Measurements from ENCODE around the gene ZAR1L. TPM values are rescaled to one million over a fixed set of nuclear protein-coding genes. Genes with fewer than 3 reads are reported as not detected.
"Not testable (repeated sequence)": the region's sequence is repeated elsewhere in the genome, so short reads cannot be mapped to it uniquely, and the experiment has no call there.

ZAR1L gene, protein sequence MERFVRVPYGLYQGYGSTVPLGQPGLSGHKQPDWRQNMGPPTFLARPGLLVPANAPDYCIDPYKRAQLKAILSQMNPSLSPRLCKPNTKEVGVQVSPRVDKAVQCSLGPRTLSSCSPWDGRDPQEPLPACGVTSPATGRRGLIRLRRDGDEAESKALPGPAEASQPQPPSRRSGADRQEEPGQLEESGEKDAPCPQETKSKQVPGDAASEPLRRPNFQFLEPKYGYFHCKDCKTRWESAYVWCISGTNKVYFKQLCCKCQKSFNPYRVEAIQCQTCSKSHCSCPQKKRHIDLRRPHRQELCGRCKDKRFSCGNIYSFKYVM
- not detected for total RNA-seq

DNA sequence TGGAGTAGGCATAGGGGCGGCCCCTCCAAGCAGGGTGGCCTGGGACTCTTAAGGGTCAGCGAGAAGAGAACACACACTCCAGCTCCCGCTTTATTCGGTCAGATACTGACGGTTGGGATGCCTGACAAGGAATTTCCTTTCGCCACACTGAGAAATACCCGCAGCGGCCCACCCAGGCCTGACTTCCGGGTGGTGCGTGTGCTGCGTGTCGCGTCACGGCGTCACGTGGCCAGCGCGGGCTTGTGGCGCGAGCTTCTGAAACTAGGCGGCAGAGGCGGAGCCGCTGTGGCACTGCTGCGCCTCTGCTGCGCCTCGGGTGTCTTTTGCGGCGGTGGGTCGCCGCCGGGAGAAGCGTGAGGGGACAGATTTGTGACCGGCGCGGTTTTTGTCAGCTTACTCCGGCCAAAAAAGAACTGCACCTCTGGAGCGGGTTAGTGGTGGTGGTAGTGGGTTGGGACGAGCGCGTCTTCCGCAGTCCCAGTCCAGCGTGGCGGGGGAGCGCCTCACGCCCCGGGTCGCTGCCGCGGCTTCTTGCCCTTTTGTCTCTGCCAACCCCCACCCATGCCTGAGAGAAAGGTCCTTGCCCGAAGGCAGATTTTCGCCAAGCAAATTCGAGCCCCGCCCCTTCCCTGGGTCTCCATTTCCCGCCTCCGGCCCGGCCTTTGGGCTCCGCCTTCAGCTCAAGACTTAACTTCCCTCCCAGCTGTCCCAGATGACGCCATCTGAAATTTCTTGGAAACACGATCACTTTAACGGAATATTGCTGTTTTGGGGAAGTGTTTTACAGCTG is at the start of gene ZAR1L, which contains the start of gene BRCA2:
ZAR1L (minus strand) TSS at position 126 of the 790 bp plus-strand sequence. CDS start 3,438 bp downstream, outside the sequence.
BRCA2 (plus strand) TSS at position 271 of the 790 bp plus-strand sequence. CDS start 953 bp downstream, outside the sequence.
- peak; percentile 90 for DNase-seq (ENCODE audit: low spot score)

DNA sequence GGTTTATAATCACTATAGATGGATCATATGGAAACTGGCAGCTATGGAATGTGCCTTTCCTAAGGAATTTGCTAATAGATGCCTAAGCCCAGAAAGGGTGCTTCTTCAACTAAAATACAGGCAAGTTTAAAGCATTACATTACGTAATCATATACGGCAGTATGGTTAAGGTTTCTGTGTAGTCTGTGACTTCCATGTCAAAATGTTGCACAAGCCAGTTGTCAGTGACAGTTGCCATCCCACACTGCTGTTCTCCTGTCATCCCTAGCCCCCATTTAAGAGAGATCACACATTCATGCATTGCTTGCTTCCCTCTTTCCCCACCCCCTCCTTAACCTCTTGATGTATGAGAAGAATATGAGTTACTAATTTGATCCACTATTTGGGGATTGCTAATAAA is 47.4 kb upstream of the ZAR1L start:
- no peak for DNase-seq (ENCODE audit: low spot score)

DNA sequence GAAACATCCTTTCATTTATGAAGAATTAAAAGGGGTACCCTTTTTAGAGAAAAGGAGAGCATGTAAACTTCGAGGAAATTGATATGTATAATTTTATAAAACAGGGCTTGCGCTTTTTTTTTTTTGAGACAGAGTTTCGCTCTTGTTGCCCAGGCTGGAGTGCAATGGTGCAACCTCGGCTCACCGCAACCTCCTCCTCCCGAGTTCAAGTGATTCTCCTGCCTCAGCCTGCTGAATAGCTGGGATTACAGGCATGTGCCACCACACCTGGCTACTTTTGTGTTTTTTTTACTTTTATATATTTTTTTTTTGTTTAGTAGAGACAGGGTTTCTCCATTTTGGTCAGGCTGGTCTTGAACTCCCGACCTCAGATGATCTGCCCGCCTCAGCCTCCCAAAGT is 40.8 kb upstream of the ZAR1L start:
- not testable (repeated sequence) for DNase-seq (ENCODE audit: low spot score)

DNA sequence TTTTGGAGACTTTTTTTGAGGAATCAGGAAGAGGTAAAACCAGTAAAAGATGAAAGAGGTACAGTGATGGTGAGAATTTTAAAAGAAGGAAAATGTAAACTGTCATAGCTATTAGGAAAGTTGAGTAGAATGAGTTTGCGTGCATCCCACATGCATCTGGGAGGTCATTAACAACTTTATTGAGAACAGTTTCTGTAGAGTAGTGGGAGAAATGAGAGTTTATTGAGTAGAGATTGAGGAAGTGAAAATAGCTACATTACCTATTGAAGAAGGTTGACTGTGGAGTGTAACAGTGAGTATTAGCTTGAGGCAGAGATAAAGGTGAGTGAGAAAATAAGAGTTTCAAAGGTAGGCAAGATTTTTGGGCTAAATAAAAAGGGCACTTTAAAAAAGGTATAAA is 38.9 kb upstream of the ZAR1L start:
- no peak for DNase-seq (ENCODE audit: low spot score)

DNA sequence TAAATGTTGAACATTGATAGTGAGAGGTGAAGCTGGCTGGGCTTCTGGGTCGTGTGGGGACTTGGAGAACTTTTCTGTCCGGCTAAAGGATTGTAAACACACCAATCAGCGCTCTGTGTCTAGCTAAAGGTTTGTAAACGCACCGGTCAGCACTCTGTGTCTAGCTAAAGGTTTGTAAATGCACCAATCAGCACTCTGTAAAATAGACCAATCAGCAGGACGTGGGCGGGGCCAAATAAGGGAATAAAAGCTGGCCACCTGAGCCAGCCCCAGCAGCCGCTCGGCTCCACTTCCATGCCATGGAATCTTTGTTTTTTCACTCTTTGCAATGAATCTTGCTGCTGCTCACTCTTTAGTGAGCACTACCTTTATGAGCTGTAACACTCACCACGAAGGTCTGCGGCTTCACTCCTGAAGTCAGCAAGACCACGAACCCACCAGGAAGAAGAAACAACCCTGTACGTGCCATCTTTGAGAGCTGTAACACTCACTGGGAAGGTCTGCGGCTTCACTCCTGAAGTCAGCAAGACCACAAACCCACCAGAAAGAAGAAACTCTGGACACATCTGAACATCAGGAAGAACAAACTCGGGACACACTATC is 35.8 kb upstream of the ZAR1L start:
- not testable (repeated sequence) for DNase-seq (ENCODE audit: low spot score)

DNA sequence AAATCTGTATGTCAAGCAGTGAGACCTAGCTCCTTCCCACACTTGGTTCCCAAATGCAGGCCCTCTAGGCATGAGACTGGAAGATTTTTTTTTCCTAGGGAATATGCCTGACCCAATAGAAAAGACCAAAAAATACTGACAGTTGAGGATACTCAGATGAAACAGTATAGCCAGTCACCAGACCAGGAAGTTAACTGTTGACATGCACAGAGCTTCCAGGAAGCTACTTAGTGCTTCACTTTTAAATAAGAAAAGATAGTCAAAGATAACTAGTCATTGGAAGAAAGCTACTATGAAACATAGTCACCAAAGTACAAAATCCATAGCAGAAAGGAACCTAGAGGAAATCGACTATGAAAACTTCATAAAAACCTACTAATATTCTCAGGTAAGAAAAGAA is 32.5 kb upstream of the ZAR1L start:
- no peak for DNase-seq (ENCODE audit: low spot score)

DNA sequence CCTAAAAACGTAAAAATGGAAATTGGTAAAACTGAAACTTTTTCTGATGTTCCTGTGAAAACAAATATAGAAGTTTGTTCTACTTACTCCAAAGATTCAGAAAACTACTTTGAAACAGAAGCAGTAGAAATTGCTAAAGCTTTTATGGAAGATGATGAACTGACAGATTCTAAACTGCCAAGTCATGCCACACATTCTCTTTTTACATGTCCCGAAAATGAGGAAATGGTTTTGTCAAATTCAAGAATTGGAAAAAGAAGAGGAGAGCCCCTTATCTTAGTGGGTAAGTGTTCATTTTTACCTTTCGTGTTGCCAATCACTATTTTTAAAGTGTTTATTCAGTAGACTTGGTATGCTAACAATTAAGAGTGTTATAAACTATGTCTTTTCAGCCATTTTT is 25.8 kb upstream of the ZAR1L start:
- no peak for DNase-seq (ENCODE audit: low spot score)

DNA sequence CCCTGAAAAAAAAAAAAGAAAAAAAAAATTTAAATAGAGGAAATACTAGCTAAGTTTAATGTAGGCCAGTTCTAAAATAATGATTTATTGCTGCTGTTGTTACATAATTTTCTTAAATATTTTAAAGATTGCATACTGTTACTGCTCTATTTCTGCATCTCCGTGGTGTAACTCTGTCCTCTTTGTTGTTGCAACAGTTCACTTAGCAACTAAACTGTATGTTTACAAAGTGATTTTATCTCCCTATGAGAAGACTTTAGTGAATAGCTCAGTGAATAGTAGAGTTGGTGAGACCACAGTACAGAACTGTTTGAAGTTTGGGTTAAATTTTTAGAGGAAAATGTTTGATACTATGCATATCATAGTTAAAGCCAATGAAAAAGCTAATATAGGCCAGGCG is 19.5 kb upstream of the ZAR1L start:
- DNase-seq (ENCODE audit: low spot score) = no peak

DNA sequence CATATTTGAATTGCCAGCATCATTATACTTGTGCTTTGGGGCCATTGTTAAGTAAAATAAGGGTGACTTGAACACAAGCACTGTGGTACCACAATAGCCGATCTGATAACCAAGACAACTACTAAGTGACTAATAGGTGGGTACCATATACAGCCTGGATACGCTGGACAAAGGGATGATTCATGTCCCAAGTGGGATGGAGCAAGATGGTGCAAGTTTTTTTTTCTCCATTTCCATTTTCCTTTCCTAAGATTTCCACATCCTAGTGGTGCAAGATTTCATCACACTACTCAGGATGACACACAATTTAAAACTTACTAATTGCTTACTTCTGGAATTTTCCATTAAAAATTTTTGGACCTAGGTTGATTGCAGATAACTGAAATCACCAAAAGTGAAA is 15.3 kb upstream of the ZAR1L start:
- no peak for DNase-seq (ENCODE audit: low spot score)

DNA sequence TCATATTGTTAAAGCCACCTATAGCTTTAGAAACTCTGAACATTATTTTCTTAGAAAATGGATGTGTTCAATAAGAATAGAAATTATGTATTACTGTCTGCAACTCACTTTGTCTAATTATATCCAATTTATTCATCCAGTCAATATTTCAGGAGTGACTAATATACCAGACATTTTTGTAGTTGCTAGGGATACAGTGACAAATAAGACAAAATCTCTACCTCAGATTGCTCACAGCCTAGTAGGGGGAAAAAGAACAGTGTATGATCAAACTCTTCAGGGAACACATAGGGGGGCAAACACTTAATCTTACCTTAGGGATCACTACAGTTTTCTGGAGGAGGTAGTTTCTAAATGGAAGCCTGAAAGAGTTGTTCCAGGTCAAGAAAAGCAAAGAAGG is 8.7 kb upstream of the ZAR1L start:
- no peak for DNase-seq (ENCODE audit: low spot score)

DNA sequence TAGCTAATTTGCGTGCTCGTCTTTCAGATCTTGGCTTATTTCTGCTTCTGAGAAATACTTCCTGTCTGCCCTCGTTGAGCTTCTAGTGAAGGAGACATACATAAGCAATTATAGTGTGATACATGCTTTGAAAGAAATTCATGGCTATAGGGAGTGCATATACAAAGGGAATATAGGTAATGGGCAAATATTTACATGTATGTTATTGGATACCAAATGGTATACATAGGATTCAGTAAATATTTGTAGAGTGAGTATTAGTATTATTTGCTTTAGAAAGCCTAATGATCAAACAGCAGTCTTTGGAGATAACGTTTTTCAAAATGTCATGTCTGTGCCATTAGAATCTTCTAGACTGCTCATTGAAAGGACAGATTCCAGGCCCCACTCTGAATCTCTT is 5.4 kb upstream of the ZAR1L start:
- DNase-seq (ENCODE audit: low spot score) = no peak

DNA sequence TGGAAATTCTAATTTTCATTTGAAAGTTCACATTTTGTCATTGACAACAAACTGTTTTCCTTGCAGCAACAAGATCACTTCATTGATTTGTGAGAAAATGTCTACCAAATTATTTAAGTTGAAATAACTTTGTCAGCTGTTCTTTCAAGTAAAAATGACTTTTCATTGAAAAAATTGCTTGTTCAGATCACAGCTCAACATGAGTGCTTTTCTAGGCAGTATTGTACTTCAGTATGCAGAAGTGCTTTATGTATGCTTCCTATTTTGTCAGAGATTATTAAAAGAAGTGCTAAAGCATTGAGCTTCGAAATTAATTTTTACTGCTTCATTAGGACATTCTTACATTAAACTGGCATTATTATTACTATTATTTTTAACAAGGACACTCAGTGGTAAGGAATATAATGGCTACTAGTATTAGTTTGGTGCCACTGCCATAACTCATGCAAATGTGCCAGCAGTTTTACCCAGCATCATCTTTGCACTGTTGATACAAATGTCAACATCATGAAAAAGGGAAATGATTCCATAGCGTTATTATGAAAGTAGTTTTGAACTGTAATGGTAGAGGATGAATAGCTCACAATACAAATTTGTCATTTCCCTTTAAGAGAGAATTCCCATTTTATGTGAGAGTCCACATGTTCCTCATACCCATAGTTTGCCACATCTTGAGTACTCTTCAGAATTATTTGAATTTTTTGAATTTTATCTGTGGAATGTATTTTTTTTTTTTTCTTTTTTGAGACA is 2.7 kb upstream of the ZAR1L start:
- DNase-seq (ENCODE audit: low spot score) = no peak

DNA sequence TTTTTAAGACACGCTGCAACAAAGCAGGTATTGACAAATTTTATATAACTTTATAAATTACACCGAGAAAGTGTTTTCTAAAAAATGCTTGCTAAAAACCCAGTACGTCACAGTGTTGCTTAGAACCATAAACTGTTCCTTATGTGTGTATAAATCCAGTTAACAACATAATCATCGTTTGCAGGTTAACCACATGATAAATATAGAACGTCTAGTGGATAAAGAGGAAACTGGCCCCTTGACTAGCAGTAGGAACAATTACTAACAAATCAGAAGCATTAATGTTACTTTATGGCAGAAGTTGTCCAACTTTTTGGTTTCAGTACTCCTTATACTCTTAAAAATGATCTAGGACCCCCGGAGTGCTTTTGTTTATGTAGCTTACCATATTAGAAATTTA is 1.3 kb upstream of the ZAR1L start:
- DNase-seq (ENCODE audit: low spot score) = no peak

DNA sequence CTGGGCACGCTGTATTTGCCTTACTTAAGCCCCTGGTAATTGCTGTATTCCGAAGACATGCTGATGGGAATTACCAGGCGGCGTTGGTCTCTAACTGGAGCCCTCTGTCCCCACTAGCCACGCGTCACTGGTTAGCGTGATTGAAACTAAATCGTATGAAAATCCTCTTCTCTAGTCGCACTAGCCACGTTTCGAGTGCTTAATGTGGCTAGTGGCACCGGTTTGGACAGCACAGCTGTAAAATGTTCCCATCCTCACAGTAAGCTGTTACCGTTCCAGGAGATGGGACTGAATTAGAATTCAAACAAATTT is 821 bp upstream of the ZAR1L start:
- DNase-seq (ENCODE audit: low spot score) = no peak

DNA sequence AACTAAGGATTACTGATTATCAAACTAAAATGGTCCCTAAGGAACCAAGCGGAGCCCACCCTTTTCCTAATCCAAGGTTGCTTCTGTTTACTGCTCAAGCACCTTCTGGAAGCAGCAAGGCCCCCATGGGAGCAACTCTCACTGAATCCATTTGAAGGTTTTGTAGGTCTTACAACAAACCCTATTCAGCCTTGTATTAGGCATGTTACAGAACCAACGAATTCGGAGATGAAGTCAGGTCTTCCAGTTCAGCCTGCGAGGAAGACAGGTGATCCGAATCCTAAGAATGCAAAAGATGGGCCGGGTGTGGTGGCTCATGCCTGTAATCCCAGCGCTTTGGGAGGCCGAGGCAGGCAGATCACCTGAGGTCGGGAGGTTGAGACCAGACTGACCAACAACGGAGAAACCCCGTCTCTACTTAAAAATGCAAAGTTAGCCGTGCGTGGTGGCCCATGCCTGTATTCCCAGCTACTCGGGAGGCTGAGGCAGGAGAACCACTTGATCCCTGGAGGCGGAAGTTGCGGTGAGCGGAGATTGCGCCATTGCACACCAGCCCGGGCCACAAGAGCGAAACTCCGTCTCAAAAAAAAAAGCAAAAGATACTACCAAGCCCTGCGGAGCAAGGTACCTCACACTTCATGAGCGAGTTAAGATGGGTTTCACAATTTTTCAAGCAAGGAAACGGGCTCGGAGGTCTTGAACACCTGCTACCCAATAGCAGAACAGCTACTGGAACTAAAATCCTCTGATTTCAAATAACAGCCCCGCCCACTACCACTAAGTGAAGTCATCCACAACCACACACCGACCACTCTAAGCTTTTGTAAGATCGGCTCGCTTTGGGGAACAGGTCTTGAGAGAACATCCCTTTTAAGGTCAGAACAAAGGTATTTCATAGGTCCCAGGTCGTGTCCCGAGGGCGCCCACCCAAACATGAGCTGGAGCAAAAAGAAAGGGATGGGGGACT is 609 bp downstream of the ZAR1L start:
- DNase-seq (ENCODE audit: low spot score) = peak; percentile 34

DNA sequence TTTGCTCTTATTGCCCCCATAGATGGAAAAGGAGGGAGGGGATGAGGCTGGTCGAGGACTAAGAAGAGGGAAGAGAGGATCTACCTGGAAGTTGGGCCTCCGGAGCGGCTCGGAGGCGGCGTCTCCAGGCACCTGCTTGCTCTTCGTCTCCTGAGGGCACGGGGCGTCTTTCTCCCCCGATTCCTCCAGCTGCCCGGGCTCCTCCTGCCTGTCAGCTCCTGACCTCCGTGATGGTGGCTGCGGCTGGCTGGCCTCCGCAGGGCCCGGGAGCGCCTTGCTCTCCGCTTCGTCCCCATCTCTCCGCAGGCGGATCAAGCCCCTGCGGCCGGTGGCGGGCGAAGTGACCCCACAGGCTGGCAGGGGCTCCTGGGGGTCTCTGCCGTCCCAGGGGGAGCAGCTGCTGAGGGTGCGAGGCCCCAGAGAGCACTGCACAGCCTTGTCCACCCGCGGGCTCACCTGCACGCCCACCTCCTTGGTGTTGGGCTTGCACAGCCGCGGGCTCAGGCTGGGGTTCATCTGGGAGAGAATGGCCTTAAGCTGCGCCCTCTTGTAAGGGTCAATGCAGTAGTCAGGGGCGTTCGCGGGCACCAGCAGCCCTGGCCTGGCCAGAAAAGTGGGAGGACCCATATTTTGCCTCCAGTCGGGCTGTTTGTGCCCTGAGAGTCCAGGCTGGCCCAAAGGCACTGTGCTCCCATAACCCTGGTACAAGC is 3.8 kb downstream of the ZAR1L start:
- no peak for DNase-seq (ENCODE audit: low spot score)

DNA sequence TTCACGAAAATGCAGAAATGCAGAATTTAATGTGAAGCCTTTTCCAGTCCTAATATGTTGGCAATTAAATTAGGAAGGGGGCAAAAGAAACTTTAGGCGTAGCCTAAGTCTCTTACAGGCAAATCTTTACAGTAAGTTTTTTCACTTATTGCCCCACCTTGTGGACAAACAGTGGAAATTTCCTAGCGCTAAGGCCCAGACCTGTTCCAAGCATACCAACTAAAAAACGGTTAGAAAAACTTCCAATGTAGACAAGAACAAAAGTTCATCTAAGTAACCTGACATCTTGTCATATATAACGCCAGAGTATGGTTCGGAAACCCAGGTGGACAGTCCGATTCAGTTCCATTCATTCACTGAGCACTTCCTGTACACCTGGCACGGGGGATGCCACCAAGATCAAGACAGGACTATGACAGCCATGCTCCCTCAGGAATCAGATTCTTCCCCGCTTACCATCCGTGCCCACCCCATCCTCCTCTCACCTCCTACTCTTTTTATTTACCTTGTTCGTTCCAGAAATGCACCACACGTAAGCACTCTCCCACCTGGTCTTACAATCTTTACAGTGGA is 4.9 kb downstream of the ZAR1L start:
- DNase-seq (ENCODE audit: low spot score) = peak; percentile 22

DNA sequence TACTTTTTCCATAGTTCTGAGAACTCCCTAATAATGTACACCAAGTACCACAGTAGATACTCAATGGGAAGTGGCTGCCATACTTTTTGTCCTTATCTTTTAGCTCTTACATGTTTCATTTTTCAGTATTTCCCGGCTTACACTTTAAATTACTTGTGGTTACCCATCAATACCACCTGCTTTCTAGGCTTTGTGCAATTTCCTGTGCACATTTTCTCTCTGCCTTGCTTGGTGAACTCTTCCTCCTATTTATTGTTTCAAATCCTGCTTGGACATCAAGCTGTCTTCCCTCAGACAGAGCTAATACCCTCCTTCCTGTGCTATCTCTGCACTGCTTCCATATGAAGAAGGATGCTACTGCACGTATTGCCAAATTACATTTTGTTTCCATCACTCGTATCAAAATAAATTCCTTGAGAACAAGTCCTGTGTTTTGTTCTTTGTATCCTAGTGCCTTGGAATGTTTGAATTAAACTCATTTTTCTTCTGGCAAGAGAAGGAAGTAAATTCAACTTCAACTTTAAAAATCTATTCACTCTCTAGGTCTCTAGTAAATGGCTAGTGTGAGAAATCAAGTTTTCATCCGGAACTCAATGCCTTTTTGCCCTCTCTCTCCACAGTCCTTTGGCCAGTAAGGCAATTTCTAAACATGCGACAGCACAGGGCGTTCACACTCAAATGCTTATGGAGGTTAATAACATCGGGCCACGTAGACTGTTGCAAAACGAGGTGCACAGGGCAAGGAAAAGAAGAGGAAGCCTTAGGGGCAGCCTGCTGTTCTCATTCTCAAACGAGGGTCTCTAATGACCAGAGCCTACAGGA is 5.6 kb downstream of the ZAR1L start:
- DNase-seq (ENCODE audit: low spot score) = no peak

DNA sequence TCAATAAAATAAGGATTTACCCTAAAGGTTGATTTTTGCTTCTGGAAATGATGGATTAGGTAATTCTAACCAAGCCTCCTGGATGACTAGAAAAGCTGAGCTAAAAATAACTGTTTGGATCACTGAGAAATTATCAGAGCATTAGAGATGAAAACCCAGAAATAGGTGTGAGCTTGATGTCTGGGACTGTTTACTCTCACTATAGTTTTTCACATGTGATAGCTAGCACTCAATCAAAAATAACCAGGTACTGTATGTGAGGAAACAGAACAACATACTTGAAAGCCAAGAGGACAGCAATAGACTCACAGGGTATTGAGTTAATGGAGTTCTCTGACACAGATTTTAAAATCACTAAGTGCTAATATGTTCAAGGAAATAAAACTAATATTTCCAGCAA is 9.5 kb downstream of the ZAR1L start:
- no peak for DNase-seq (ENCODE audit: low spot score)

All from mucosa of gallbladder (tissue), 1 donor.